Vagina (tissue), 2 donors: ENCODE data around the gene MCTP2. TPM values are rescaled to one million over a fixed set of nuclear protein-coding genes. Genes with fewer than 3 reads are reported as not detected.

ENCODE experiments used
- DNase-seq, 2 donors: peaks; one replicate each; pipeline ENCODE4 v3.0.0-alpha.2; 2017; ENCODE audit errors: extremely low spot score in 2 of 2
- H3K27ac ChIP-seq: fragments of 200-600 bp; sonication (generic); one replicate; pipeline ENCODE4 v1.5.1; 2019
- H3K27me3 ChIP-seq: fragments of 200-600 bp; sonication (generic); one replicate; pipeline ENCODE4 v1.5.1; 2019
- H3K36me3 ChIP-seq, 2 donors: fragments of 200-600 bp; sonication (generic); one replicate each; pipeline ENCODE4 v1.5.1; 2017 to 2019
- H3K4me1 ChIP-seq: fragments of 200-600 bp; sonication (generic); one replicate; pipeline ENCODE4 v1.5.1; 2019
- H3K4me3 ChIP-seq, 2 donors: fragments of 200-600 bp; sonication (generic); 1 replicate in 1 of 2; 2 replicates in 1 of 2; pipeline ENCODE4 v1.5.1; 2016 to 2019
- H3K9me3 ChIP-seq: fragments of 200-600 bp; sonication (generic); one replicate; pipeline ENCODE4 v1.5.1; 2019
- CTCF ChIP-seq, 3 experiments: fragments of 450-650 bp in 2 of 3; fragments of 200-600 bp in 1 of 3; sonication (generic) in 1 of 3; IDR thresholded peaks; one replicate each; pipeline ENCODE4 v1.5.1; 2017 to 2019; ENCODE audit warnings: antibody characterized with exemption in 3 of 3, mild to moderate bottlenecking in 2 of 3, moderate library complexity in 2 of 3
- POLR2A ChIP-seq, 2 donors: fragments of 450-650 bp; IDR thresholded peaks; one replicate each; pipeline ENCODE4 v1.6.1; 2017; ENCODE audit warnings: antibody characterized with exemption in 2 of 2, mild to moderate bottlenecking in 2 of 2, moderate library complexity in 2 of 2
- POLR2AphosphoS5 ChIP-seq, 2 donors: sonication (generic); formaldehyde crosslinking; IDR thresholded peaks; one replicate each; pipeline ENCODE4 v1.9.0; 2017; ENCODE audit warnings: antibody characterized with exemption in 2 of 2, mild to moderate bottlenecking in 2 of 2, low read depth in 1 of 2; ENCODE audit not compliant: insufficient read depth in 1 of 2
- intact Hi-C: fragments of 100-400 bp; cut with DNase I; formaldehyde crosslinking; loops from one replicate; pipeline ENCODE4 v1.15.1; 2023
- total RNA-seq: library from RNA; depleted of rRNA; stranded (reverse); fragments of >200 nt; gene quantifications from one replicate; pipeline ENCODE4 v1.2.3, GENCODE V29; 2016

The MCTP2 gene
- total RNA-seq, 1 donor from 2014 or later = 21.1 TPM

- Histone ChIP-seq H3K27ac (no peak overlapping the region), H3K9me3 (no peaks in the 10 kb centered on the region), H3K36me3 (no peaks in the 10 kb centered on the region), H3K27me3 (no peaks in the 10 kb centered on the region), H3K4me1 (no peaks in the 10 kb centered on the region), H3K4me3 (no peak overlapping the region)
- no peak for DNase-seq
- intact Hi-C loops = no loop called here
- no peak for TF ChIP-seq POLR2A (IDR thresholded peaks at IDR 0.05)
- no peak for TF ChIP-seq CTCF (IDR thresholded peaks at IDR 0.05)
- no peak for TF ChIP-seq POLR2AphosphoS5 (IDR thresholded peaks at IDR 0.05; ENCODE audit: insufficient read depth in 1 of 2, low read depth in 1 of 2)
Observed at GRCh38 chr15:94372821-94373220, 141.5 kb downstream of the MCTP2 start.

- no peaks in the 10 kb centered on the region for H3K27me3 ChIP-seq
- TF ChIP-seq POLR2A (IDR thresholded peaks at IDR 0.05) (no peak), CTCF (IDR thresholded peaks at IDR 0.05) (no peak), POLR2AphosphoS5 (IDR thresholded peaks at IDR 0.05; ENCODE audit: insufficient read depth in 1 of 2, low read depth in 1 of 2) (no peak)
- H3K4me3 ChIP-seq = no peak overlapping the region
- H3K36me3 ChIP-seq = no peaks in the 10 kb centered on the region
- H3K27ac ChIP-seq = no peak overlapping the region
- H3K9me3 ChIP-seq = no peaks in the 10 kb centered on the region
- DNase-seq = no peak
- H3K4me1 ChIP-seq = no peaks in the 10 kb centered on the region
- intact Hi-C loops = no loop called here
Observed at GRCh38 chr15:94375997-94376396, 144.6 kb downstream of the MCTP2 start.

- Histone ChIP-seq H3K4me1 (no peaks in the 10 kb centered on the region), H3K9me3 (no peaks in the 10 kb centered on the region), H3K27ac (no peak overlapping the region), H3K36me3 (no peaks in the 10 kb centered on the region), H3K27me3 (no peaks in the 10 kb centered on the region), H3K4me3 (no peak overlapping the region)
- DNase-seq = no peak
- intact Hi-C loops = no loop called here
- TF ChIP-seq POLR2A (IDR thresholded peaks at IDR 0.05) = no peak
- no peak for TF ChIP-seq CTCF (IDR thresholded peaks at IDR 0.05)
- no peak for TF ChIP-seq POLR2AphosphoS5 (IDR thresholded peaks at IDR 0.05; ENCODE audit: insufficient read depth in 1 of 2, low read depth in 1 of 2)
Observed at GRCh38 chr15:94379986-94380385, 148.6 kb downstream of the MCTP2 start.

- no peak for DNase-seq
- intact Hi-C loops = no loop called here
Observed at GRCh38 chr15:94380798-94381197, 149.4 kb downstream of the MCTP2 start.

GRCh38 chr15:94381384-94381783 is 150.0 kb downstream of the MCTP2 start:
- no peak overlapping the region for H3K27ac ChIP-seq
- H3K9me3 ChIP-seq = no peaks in the 10 kb centered on the region
- no peaks in the 10 kb centered on the region for H3K4me1 ChIP-seq
- no peak for DNase-seq
- TF ChIP-seq CTCF (IDR thresholded peaks at IDR 0.05) (no peak), POLR2AphosphoS5 (IDR thresholded peaks at IDR 0.05; ENCODE audit: insufficient read depth in 1 of 2, low read depth in 1 of 2) (no peak), POLR2A (IDR thresholded peaks at IDR 0.05) (no peak)
- H3K27me3 ChIP-seq = no peaks in the 10 kb centered on the region
- intact Hi-C loops = no loop called here
- no peaks in the 10 kb centered on the region for H3K36me3 ChIP-seq
- H3K4me3 ChIP-seq = no peak overlapping the region

More at GRCh38 chr15:94380798-94381197, 149.4 kb downstream of the MCTP2 start:
- Histone ChIP-seq H3K27me3 (no peaks in the 10 kb centered on the region), H3K4me1 (no peaks in the 10 kb centered on the region), H3K27ac (no peak overlapping the region), H3K36me3 (no peaks in the 10 kb centered on the region), H3K4me3 (no peak overlapping the region), H3K9me3 (no peaks in the 10 kb centered on the region)
- TF ChIP-seq CTCF (IDR thresholded peaks at IDR 0.05) = no peak
- TF ChIP-seq POLR2A (IDR thresholded peaks at IDR 0.05) = no peak
- no peak for TF ChIP-seq POLR2AphosphoS5 (IDR thresholded peaks at IDR 0.05; ENCODE audit: insufficient read depth in 1 of 2, low read depth in 1 of 2)
